NCI-H146 treated with DMSO at 0.1 percent for 48 hours (cell line): ENCODE results near the gene MSI2.

Source experiments
- DNase-seq: peaks from one replicate; lab custom pipeline; 2025; ENCODE audit not compliant: unreplicated experiment; lab: John Stamatoyannopoulos, UW

Gene MSI2

GRCh38 chr17:57245786-57246185 is 10.5 kb upstream of the MSI2 start:
- no peak for DNase-seq

GRCh38 chr17:57246257-57246656 is 10.1 kb upstream of the MSI2 start:
- DNase-seq, result no peak

GRCh38 chr17:57247261-57247660 is 9.1 kb upstream of the MSI2 start:
- DNase-seq, result no peak

- no peak for DNase-seq
Measured at GRCh38 chr17:57247913-57248312, 8.4 kb upstream of the MSI2 start.

- DNase-seq, result no peak
Measured at GRCh38 chr17:57249520-57249919, 6.8 kb upstream of the MSI2 start.

- no peak for DNase-seq
Measured at GRCh38 chr17:57251211-57251787, 5.0 kb upstream of the MSI2 start.

GRCh38 chr17:57253362-57254065 is 2.8 kb upstream of the MSI2 start:
- DNase-seq, result no peak

GRCh38 chr17:57255182-57255775 is 1.0 kb upstream of the MSI2 start:
- DNase-seq, result no peak

- DNase-seq, result no peak
Measured at GRCh38 chr17:57256708-57257112, 387 bp downstream of the MSI2 start.

GRCh38 chr17:57257195-57257894 is 1.0 kb downstream of the MSI2 start:
- no peak for DNase-seq

GRCh38 chr17:57257895-57258851 is 1.9 kb downstream of the MSI2 start:
- DNase-seq, result no peak

GRCh38 chr17:57259306-57259705 is 3.0 kb downstream of the MSI2 start:
- no peak for DNase-seq

GRCh38 chr17:57259817-57260216 is 3.5 kb downstream of the MSI2 start:
- no peak for DNase-seq

- no peak for DNase-seq
Measured at GRCh38 chr17:57260325-57261083, 4.2 kb downstream of the MSI2 start.

GRCh38 chr17:57261084-57261461 is 4.8 kb downstream of the MSI2 start:
- DNase-seq, result no peak

- DNase-seq, result no peak
Measured at GRCh38 chr17:57262557-57262956, 6.2 kb downstream of the MSI2 start.

GRCh38 chr17:57264250-57264649 is 7.9 kb downstream of the MSI2 start:
- no peak for DNase-seq

- DNase-seq, result no peak
Measured at GRCh38 chr17:57264776-57265175, 8.5 kb downstream of the MSI2 start.

- no peak for DNase-seq
Measured at GRCh38 chr17:57266902-57267311, 10.6 kb downstream of the MSI2 start.

- DNase-seq, result no peak
Measured at GRCh38 chr17:57268181-57268580, 11.9 kb downstream of the MSI2 start.
